Measurements from ENCODE around the gene JDP2. TPM values are rescaled to one million over a fixed set of nuclear protein-coding genes. Genes with fewer than 3 reads are reported as not detected.
A peak's percentile ranks its signal among the peaks of the same experiment; 100 is the strongest.

JDP2 gene
- total and polyA plus RNA-seq, 4 donors = 20.9 to 50.2 (median 44.0) TPM

DNA sequence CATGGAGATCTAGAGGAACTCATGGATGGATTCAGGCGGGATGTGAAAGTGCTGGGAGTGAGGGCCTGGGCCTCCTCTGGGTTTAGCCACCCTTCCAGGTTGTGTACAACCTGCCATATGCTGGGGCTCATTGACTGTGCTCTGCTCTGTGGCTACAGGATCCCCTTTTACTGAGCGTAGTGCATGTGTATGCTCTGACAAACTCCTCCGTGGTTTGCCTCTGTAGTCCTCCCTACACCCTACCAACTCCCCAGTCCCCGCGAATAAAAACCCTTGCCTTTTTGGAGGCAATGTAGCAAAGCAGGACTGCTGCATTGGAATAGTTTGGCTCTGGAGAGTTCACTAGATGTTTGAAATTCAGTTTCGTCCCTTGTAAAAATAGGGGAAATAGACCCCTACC lies 17.4 kb downstream of the JDP2 start:
- Histone ChIP-seq H3K36me3 (ENCODE audit: control insufficient read depth in 1 of 2, insufficient read depth in 2 of 2, low read length in 1 of 2) (peaks cover 0 to 1% of the 10 kb centered on the region in 2 donors), H3K4me1 (ENCODE audit: control insufficient read depth in 1 of 2, insufficient read depth in 2 of 2, low read length in 2 of 2) (peaks cover 4 to 10% of the 10 kb centered on the region in 2 donors), H3K27ac (ENCODE audit: low read depth in 1 of 2, low read length in 2 of 2) (no peak overlapping the region), H3K27me3 (ENCODE audit: control insufficient read depth in 1 of 2, insufficient read depth in 2 of 2, low read length in 1 of 2) (no peaks in the 10 kb centered on the region), H3K4me3 (ENCODE audit: low read length in 2 of 2) (no peak overlapping the region), H3K9me3 (ENCODE audit: control insufficient read depth, low read length) (no peaks in the 10 kb centered on the region)
- no peak for ATAC-seq (ENCODE audit: low FRiP score)
- DNase-seq = no peak
- intact Hi-C loops (cut with DNase I) = no loop called here
- WGBS, 2 donors = 93 to 95% methylated on average over 6 of the region's 6 CpGs

DNA sequence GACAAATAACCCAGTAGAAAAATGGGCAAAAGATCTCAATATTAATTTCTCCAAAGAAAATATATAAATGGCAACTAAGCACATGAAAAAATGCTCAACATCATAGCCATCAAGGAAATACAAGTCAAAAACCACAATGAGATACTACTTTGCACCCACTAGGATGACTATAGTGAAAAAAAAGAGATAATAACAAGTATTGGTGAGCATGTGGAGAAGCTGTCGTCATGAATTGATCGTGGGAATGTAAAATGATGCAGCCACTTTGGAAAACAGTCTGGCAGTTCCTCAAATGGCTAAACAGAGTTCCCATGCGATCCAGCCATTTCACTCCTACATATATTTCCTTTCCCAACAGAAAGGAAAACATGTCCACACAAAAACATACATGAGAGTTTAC lies 18.1 kb downstream of the JDP2 start:
- WGBS, 2 donors = 74 to 80% methylated on average over 3 of the region's 3 CpGs
- H3K4me3 ChIP-seq (ENCODE audit: low read length in 2 of 2) = no peak overlapping the region
- no peaks in the 10 kb centered on the region for H3K27me3 ChIP-seq (ENCODE audit: control insufficient read depth in 1 of 2, insufficient read depth in 2 of 2, low read length in 1 of 2)
- no peaks in the 10 kb centered on the region for H3K9me3 ChIP-seq (ENCODE audit: control insufficient read depth, low read length)
- intact Hi-C loops (cut with DNase I) = no loop called here
- DNase-seq (no peak), ATAC-seq (ENCODE audit: low FRiP score) (no peak)
- peaks cover 0 to 1% of the 10 kb centered on the region in 2 donors for H3K36me3 ChIP-seq (ENCODE audit: control insufficient read depth in 1 of 2, insufficient read depth in 2 of 2, low read length in 1 of 2)
- H3K4me1 ChIP-seq (ENCODE audit: control insufficient read depth in 1 of 2, insufficient read depth in 2 of 2, low read length in 2 of 2) = peaks cover 6 to 10% of the 10 kb centered on the region in 2 donors
- H3K27ac ChIP-seq (ENCODE audit: low read depth in 1 of 2, low read length in 2 of 2) = no peak overlapping the region

DNA sequence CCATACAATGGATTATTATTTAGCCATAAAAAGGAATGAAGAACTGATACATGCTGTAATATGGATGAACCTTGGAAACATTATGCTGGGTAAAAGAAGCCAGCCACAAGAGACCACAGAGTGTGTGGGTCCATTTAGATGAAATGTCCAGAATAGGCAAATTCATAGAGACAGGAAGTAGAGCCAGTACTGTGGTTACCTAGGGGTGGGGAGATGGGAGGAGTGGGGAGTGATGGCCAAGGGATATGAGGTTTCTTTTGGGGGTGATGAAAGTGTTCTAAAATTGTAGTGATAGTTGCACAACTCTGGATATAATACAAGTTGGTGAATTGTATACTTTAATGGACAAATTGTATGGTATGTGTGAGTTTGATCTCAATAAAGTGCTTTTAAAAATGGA lies 18.6 kb downstream of the JDP2 start:
- Histone ChIP-seq H3K9me3 (ENCODE audit: control insufficient read depth, low read length) (no peaks in the 10 kb centered on the region), H3K4me1 (ENCODE audit: control insufficient read depth in 1 of 2, insufficient read depth in 2 of 2, low read length in 2 of 2) (peaks cover 6 to 10% of the 10 kb centered on the region in 2 donors), H3K36me3 (ENCODE audit: control insufficient read depth in 1 of 2, insufficient read depth in 2 of 2, low read length in 1 of 2) (peaks cover 0 to 1% of the 10 kb centered on the region in 2 donors), H3K4me3 (ENCODE audit: low read length in 2 of 2) (no peak overlapping the region), H3K27ac (ENCODE audit: low read depth in 1 of 2, low read length in 2 of 2) (no peak overlapping the region), H3K27me3 (ENCODE audit: control insufficient read depth in 1 of 2, insufficient read depth in 2 of 2, low read length in 1 of 2) (no peaks in the 10 kb centered on the region)
- DNase-seq (no peak), ATAC-seq (ENCODE audit: low FRiP score) (no peak)
- intact Hi-C loops (cut with DNase I) = no loop called here

- intact Hi-C loops (cut with DNase I) = no loop called here
These were observed 20.4 kb downstream of the JDP2 start for GRCh38 chr14:75448209-75448608.

GRCh38 chr14:75449036-75449435 lies 21.2 kb downstream of the JDP2 start:
- 1 to 4% methylated on average over 2 of the region's 2 CpGs for WGBS, 2 donors
- ATAC-seq (ENCODE audit: low FRiP score) = no peak
- Histone ChIP-seq H3K27ac (ENCODE audit: low read depth in 1 of 2, low read length in 2 of 2) (no peak overlapping the region), H3K4me1 (ENCODE audit: control insufficient read depth in 1 of 2, insufficient read depth in 2 of 2, low read length in 2 of 2) (peaks cover 6 to 12% of the 10 kb centered on the region in 2 donors), H3K4me3 (ENCODE audit: low read length in 2 of 2) (no peak overlapping the region), H3K36me3 (ENCODE audit: control insufficient read depth in 1 of 2, insufficient read depth in 2 of 2, low read length in 1 of 2) (no peaks in the 10 kb centered on the region), H3K27me3 (ENCODE audit: control insufficient read depth in 1 of 2, insufficient read depth in 2 of 2, low read length in 1 of 2) (no peaks in the 10 kb centered on the region), H3K9me3 (ENCODE audit: control insufficient read depth, low read length) (no peaks in the 10 kb centered on the region)
- DNase-seq = no peak
- intact Hi-C loops (cut with DNase I) = no loop called here

More at GRCh38 chr14:75448209-75448608, 20.4 kb downstream of the JDP2 start:
- no peaks in the 10 kb centered on the region for H3K9me3 ChIP-seq (ENCODE audit: control insufficient read depth, low read length)
- H3K27ac ChIP-seq (ENCODE audit: low read depth in 1 of 2, low read length in 2 of 2) = no peak overlapping the region
- no peak overlapping the region for H3K4me3 ChIP-seq (ENCODE audit: low read length in 2 of 2)
- no peaks in the 10 kb centered on the region for H3K36me3 ChIP-seq (ENCODE audit: control insufficient read depth in 1 of 2, insufficient read depth in 2 of 2, low read length in 1 of 2)
- H3K27me3 ChIP-seq (ENCODE audit: control insufficient read depth in 1 of 2, insufficient read depth in 2 of 2, low read length in 1 of 2) = no peaks in the 10 kb centered on the region
- WGBS, 2 donors = 90 to 97% methylated on average over 1 of the region's 1 CpG
- no peak for DNase-seq
- ATAC-seq (ENCODE audit: low FRiP score) = no peak
- H3K4me1 ChIP-seq (ENCODE audit: control insufficient read depth in 1 of 2, insufficient read depth in 2 of 2, low read length in 2 of 2) = peaks cover 6 to 12% of the 10 kb centered on the region in 2 donors

GRCh38 chr14:75449696-75450095 lies 21.9 kb downstream of the JDP2 start:
- no peak for ATAC-seq (ENCODE audit: low FRiP score)
- whole genome bisulfite sequencing, 2 donors = 1 to 4% methylated on average over 4 of the region's 4 CpGs
- Histone ChIP-seq H3K27ac (ENCODE audit: low read depth in 1 of 2, low read length in 2 of 2) (no peak overlapping the region), H3K36me3 (ENCODE audit: control insufficient read depth in 1 of 2, insufficient read depth in 2 of 2, low read length in 1 of 2) (no peaks in the 10 kb centered on the region), H3K27me3 (ENCODE audit: control insufficient read depth in 1 of 2, insufficient read depth in 2 of 2, low read length in 1 of 2) (no peaks in the 10 kb centered on the region), H3K9me3 (ENCODE audit: control insufficient read depth, low read length) (no peaks in the 10 kb centered on the region), H3K4me1 (ENCODE audit: control insufficient read depth in 1 of 2, insufficient read depth in 2 of 2, low read length in 2 of 2) (peaks cover 6 to 12% of the 10 kb centered on the region in 2 donors), H3K4me3 (ENCODE audit: low read length in 2 of 2) (no peak overlapping the region)
- DNase-seq = no peak
- intact Hi-C loops (cut with DNase I) = no loop called here

- no peak overlapping the region for H3K4me3 ChIP-seq (ENCODE audit: low read length in 2 of 2)
These were observed 22.8 kb downstream of the JDP2 start for GRCh38 chr14:75450381-75451276.

GRCh38 chr14:75452324-75452723 lies 24.5 kb downstream of the JDP2 start:
- Histone ChIP-seq H3K9me3 (ENCODE audit: control insufficient read depth, low read length) (no peaks in the 10 kb centered on the region), H3K4me3 (ENCODE audit: low read length in 2 of 2) (no peak overlapping the region), H3K27me3 (ENCODE audit: control insufficient read depth in 1 of 2, insufficient read depth in 2 of 2, low read length in 1 of 2) (no peaks in the 10 kb centered on the region), H3K4me1 (ENCODE audit: control insufficient read depth in 1 of 2, insufficient read depth in 2 of 2, low read length in 2 of 2) (peaks cover 6 to 12% of the 10 kb centered on the region in 2 donors), H3K36me3 (ENCODE audit: control insufficient read depth in 1 of 2, insufficient read depth in 2 of 2, low read length in 1 of 2) (no peaks in the 10 kb centered on the region), H3K27ac (ENCODE audit: low read depth in 1 of 2, low read length in 2 of 2) (peak overlapping the region; percentile 44 to 93)
- intact Hi-C loops (cut with DNase I) = no loop called here
- 36 to 41% methylated on average over 4 of the region's 4 CpGs for WGBS, 2 donors
- ATAC-seq (ENCODE audit: low FRiP score) (no peak), DNase-seq (peak in 1 of 2 donors; percentile 76)

More at GRCh38 chr14:75450381-75451276, 22.8 kb downstream of the JDP2 start:
- WGBS, 2 donors = 49 to 51% methylated on average over 9 of the region's 9 CpGs
- ATAC-seq (ENCODE audit: low FRiP score) = peak; percentile 34
- no peaks in the 10 kb centered on the region for H3K36me3 ChIP-seq (ENCODE audit: control insufficient read depth in 1 of 2, insufficient read depth in 2 of 2, low read length in 1 of 2)
- H3K27ac ChIP-seq (ENCODE audit: low read depth in 1 of 2, low read length in 2 of 2) = no peak overlapping the region
- intact Hi-C loops (cut with DNase I) = no loop called here
- no peaks in the 10 kb centered on the region for H3K9me3 ChIP-seq (ENCODE audit: control insufficient read depth, low read length)
- no peaks in the 10 kb centered on the region for H3K27me3 ChIP-seq (ENCODE audit: control insufficient read depth in 1 of 2, insufficient read depth in 2 of 2, low read length in 1 of 2)
- DNase-seq = peak; percentile 17 to 84
- peaks cover 6 to 12% of the 10 kb centered on the region in 2 donors for H3K4me1 ChIP-seq (ENCODE audit: control insufficient read depth in 1 of 2, insufficient read depth in 2 of 2, low read length in 2 of 2)
